PC-9 (cell line): ENCODE results near the gene UFD1. TPM values are rescaled to one million over a fixed set of nuclear protein-coding genes. Genes with fewer than 3 reads are reported as not detected.

ENCODE experiments used
- BruUV-seq: library from RNA; stranded (reverse); fragments of 400-500 nt; replicated peaks from 2 replicates; lab custom pipeline; 2021; lab: Mats Ljungman, UMichigan
- CTCF ChIA-PET: fragments of 300-600 bp; sonication (Branson Sonifier 250); formaldehyde crosslinking; loops from one replicate; lab custom pipeline; 2022; ENCODE audit warnings: antibody characterized with exemption; lab: Charles Lee
- POLR2A ChIA-PET: fragments of 300-600 bp; sonication (Branson Sonifier 250); formaldehyde crosslinking; loops from one replicate; lab custom pipeline; 2022; ENCODE audit warnings: antibody characterized with exemption; ENCODE audit not compliant: unreplicated experiment; lab: Charles Lee
- DNase-seq, 2 experiments: peaks; one replicate each; pipeline versions ENCODE4 v3.0.0 to v3.0.0-alpha.2; 2015 to 2022; ENCODE audit warnings: mixed read lengths in 1 of 2
- H2AFZ ChIP-seq: fragments of 200-600 bp; sonication (generic); 2 replicates; pipeline ENCODE4 v1.8.1; 2017; ENCODE audit warnings: antibody characterized with exemption
- H3F3A ChIP-seq: fragments of 200-600 bp; sonication (generic); 2 replicates; pipeline ENCODE4 v1.8.1; 2017; ENCODE audit warnings: antibody characterized with exemption, mild to moderate bottlenecking, low read depth; ENCODE audit not compliant: insufficient read depth
- H3K27ac ChIP-seq: fragments of 200-600 bp; sonication (generic); 2 replicates; pipeline ENCODE4 v1.6.1; 2016; ENCODE audit warnings: mixed run types
- H3K27me3 ChIP-seq: fragments of 200-600 bp; sonication (generic); 2 replicates; pipeline ENCODE4 v1.6.1; 2016; ENCODE audit warnings: low read depth, mixed run types; ENCODE audit not compliant: insufficient read depth
- H3K36me3 ChIP-seq: fragments of 200-600 bp; sonication (generic); 2 replicates; pipeline ENCODE4 v1.6.1; 2016; ENCODE audit warnings: low read depth, mixed run types
- H3K4me1 ChIP-seq: fragments of 200-600 bp; sonication (generic); replicated peaks from 2 replicates; pipeline ENCODE4 v1.6.1; 2016; ENCODE audit warnings: mixed run types; ENCODE audit not compliant: insufficient read depth
- H3K4me2 ChIP-seq: fragments of 200-600 bp; sonication (generic); 2 replicates; pipeline ENCODE4 v1.6.1; 2017; ENCODE audit warnings: mixed run types
- H3K4me3 ChIP-seq: fragments of 200-600 bp; sonication (generic); 2 replicates; pipeline ENCODE4 v1.6.1; 2016; ENCODE audit warnings: mixed run types
- H3K79me2 ChIP-seq: fragments of 200-600 bp; sonication (generic); 2 replicates; pipeline ENCODE4 v1.6.1; 2017; ENCODE audit warnings: low read depth, mixed run types
- H3K9me2 ChIP-seq: fragments of 200-600 bp; sonication (generic); 2 replicates; pipeline ENCODE4 v1.8.1; 2017; ENCODE audit warnings: mild to moderate bottlenecking; ENCODE audit not compliant: insufficient read depth
- H3K9me3 ChIP-seq: fragments of 200-600 bp; sonication (generic); 2 replicates; pipeline ENCODE4 v1.8.1; 2016; ENCODE audit warnings: low read depth; ENCODE audit not compliant: insufficient read depth
- H4K20me1 ChIP-seq: fragments of 200-600 bp; sonication (generic); 2 replicates; pipeline ENCODE4 v1.8.1; 2017; ENCODE audit not compliant: insufficient read depth
- EZH2 ChIP-seq: fragments of 200-600 bp; sonication (generic); IDR thresholded peaks from 2 replicates; pipeline ENCODE4 v1.8.0; 2017; ENCODE audit warnings: antibody characterized with exemption, low read depth
- intact Hi-C: fragments of 100-400 bp; cut with micrococcal nuclease; formaldehyde crosslinking; loops from one replicate; pipeline ENCODE4 v1.10.0; 2022; ENCODE audit not compliant: unreplicated experiment
- total RNA-seq: library from RNA; stranded (reverse); gene quantifications from 2 replicates; pipeline ENCODE4 v1.2.3, GENCODE V29; 2021
- TF ChIP-seq, protein P1 (sequence below): fragments of 200-600 bp; sonication (generic); conservative IDR thresholded peaks from 2 replicates; pipeline ENCODE4 v1.6.1; 2017; ENCODE audit warnings: mixed run types, antibody characterized with exemption, mild to moderate bottlenecking, moderate library complexity

Gene UFD1
- total RNA-seq, 1 experiment from 2014 or later: 66.9 TPM

GRCh38 chr22:19497245-19497644, 18.3 kb upstream of the UFD1 start:
- no peak overlapping the region for H2AFZ ChIP-seq
- no peaks in the 10 kb centered on the region for H3K79me2 ChIP-seq
- CTCF ChIA-PET: no interaction called here
- H3F3A ChIP-seq: no peaks in the 10 kb centered on the region
- no peak for TF ChIP-seq EZH2
- TF ChIP-seq, protein P1, sequence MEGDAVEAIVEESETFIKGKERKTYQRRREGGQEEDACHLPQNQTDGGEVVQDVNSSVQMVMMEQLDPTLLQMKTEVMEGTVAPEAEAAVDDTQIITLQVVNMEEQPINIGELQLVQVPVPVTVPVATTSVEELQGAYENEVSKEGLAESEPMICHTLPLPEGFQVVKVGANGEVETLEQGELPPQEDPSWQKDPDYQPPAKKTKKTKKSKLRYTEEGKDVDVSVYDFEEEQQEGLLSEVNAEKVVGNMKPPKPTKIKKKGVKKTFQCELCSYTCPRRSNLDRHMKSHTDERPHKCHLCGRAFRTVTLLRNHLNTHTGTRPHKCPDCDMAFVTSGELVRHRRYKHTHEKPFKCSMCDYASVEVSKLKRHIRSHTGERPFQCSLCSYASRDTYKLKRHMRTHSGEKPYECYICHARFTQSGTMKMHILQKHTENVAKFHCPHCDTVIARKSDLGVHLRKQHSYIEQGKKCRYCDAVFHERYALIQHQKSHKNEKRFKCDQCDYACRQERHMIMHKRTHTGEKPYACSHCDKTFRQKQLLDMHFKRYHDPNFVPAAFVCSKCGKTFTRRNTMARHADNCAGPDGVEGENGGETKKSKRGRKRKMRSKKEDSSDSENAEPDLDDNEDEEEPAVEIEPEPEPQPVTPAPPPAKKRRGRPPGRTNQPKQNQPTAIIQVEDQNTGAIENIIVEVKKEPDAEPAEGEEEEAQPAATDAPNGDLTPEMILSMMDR: no peak
- no peak overlapping the region for H3K4me3 ChIP-seq
- H3K36me3 ChIP-seq: no peaks in the 10 kb centered on the region
- no peak overlapping the region for H3K27ac ChIP-seq
- intact Hi-C loops: loop anchor here (5.0 kb wide), 1 partner anchor 130 kb away; no protein-coding TSS in a partner anchor
- no peaks in the 10 kb centered on the region for H3K27me3 ChIP-seq
- H3K9me3 ChIP-seq: no peaks in the 10 kb centered on the region
- BruUV-seq: no TSS peak
- no peaks in the 10 kb centered on the region for H4K20me1 ChIP-seq
- H3K9me2 ChIP-seq: no peaks in the 10 kb centered on the region
- POLR2A ChIA-PET: no interaction called here
- no peaks in the 10 kb centered on the region for H3K4me1 ChIP-seq
- no peak for DNase-seq
- H3K4me2 ChIP-seq: no peak overlapping the region

- ChIA-PET POLR2A (no interaction called here), CTCF (no interaction called here)
- Histone ChIP-seq H3K79me2 (no peaks in the 10 kb centered on the region), H3K4me3 (no peak overlapping the region), H3K4me1 (no peaks in the 10 kb centered on the region), H3K27me3 (no peaks in the 10 kb centered on the region), H2AFZ (no peak overlapping the region), H3F3A (no peaks in the 10 kb centered on the region), H3K9me3 (no peaks in the 10 kb centered on the region), H4K20me1 (no peaks in the 10 kb centered on the region), H3K27ac (no peak overlapping the region), H3K9me2 (no peaks in the 10 kb centered on the region), H3K4me2 (no peak overlapping the region), H3K36me3 (no peaks in the 10 kb centered on the region)
- intact Hi-C loops: loop anchor here (5.0 kb wide), 1 partner anchor 131 kb away; no protein-coding TSS in a partner anchor
- no TSS peak for BruUV-seq
- TF ChIP-seq EZH2: no peak
- TF ChIP-seq, protein P1: no peak
- no peak for DNase-seq
Measured at GRCh38 chr22:19496324-19496630, 17.3 kb upstream of the UFD1 start.

- Histone ChIP-seq H4K20me1 (no peaks in the 10 kb centered on the region), H3K9me2 (no peaks in the 10 kb centered on the region), H3K79me2 (no peaks in the 10 kb centered on the region), H3F3A (no peaks in the 10 kb centered on the region), H3K4me1 (no peaks in the 10 kb centered on the region), H3K36me3 (no peaks in the 10 kb centered on the region), H3K27ac (no peak overlapping the region), H3K9me3 (no peaks in the 10 kb centered on the region), H3K27me3 (no peaks in the 10 kb centered on the region), H3K4me2 (no peak overlapping the region), H3K4me3 (no peak overlapping the region), H2AFZ (no peak overlapping the region)
- no TSS peak for BruUV-seq
- TF ChIP-seq, protein P1: peak; percentile 21; the same call in 1 of the 2 replicates
- no peak for TF ChIP-seq EZH2
- CTCF ChIA-PET: no interaction called here
- POLR2A ChIA-PET: no interaction called here
- intact Hi-C loops: loop anchor here (5.0 kb wide), 1 partner anchor 132 kb away; no protein-coding TSS in a partner anchor
- DNase-seq: no peak
Measured at GRCh38 chr22:19495562-19496323, 16.8 kb upstream of the UFD1 start.
